K562 (cell line): ENCODE results near the gene MYPN. TPM values are rescaled to one million over a fixed set of nuclear protein-coding genes. Genes with fewer than 3 reads are reported as not detected.

Experiments
- ATAC-seq: fragments of 200-7000 bp; cut with Tn5 transposase; 3 replicates; pipeline ENCODE4 v1.9.1; 2020; ENCODE audit warnings: moderate library complexity
- BruUV-seq: library from RNA; stranded (reverse); fragments of 400-500 nt; replicated peaks from 2 replicates; lab custom pipeline; 2021; lab: Mats Ljungman, UMichigan
- CTCF ChIA-PET: fragments of 300-600 bp; formaldehyde crosslinking; extraction: SDS; loops from one replicate; lab custom pipeline; 2021; ENCODE audit warnings: low intra/inter-chr PET ratio; lab: Yijun Ruan, JAX
- POLR2A ChIA-PET: fragments of 300-600, 350-650 bp; sonication (Branson Sonifier 250); formaldehyde crosslinking; extraction: SDS; loops from one replicate; lab custom pipeline; 2021; ENCODE audit warnings: antibody characterized with exemption, inconsistent platforms; lab: Yijun Ruan, JAX
- DNase-seq, 4 experiments: peaks; one replicate each; pipeline versions ENCODE4 v3.0.0 to v3.0.0-alpha.2; 2011 to 2018; ENCODE audit warnings: low spot score in 3 of 4, mixed read lengths in 3 of 4; ENCODE audit errors: extremely low read depth in 1 of 4
- FAIRE-seq: peaks from 2 replicates; lab custom pipeline; 2011; peaks lifted over from hg19 to GRCh38; lab: Jason Lieb, UNC
- H2AFZ ChIP-seq: 2 replicates; pipeline ENCODE4 v1.6.0; 2011; ENCODE audit warnings: low read depth, low read length, control low read depth, inconsistent platforms
- H3K27ac ChIP-seq: fragments of 200-600 bp; 3 replicates; pipeline ENCODE4 v1.8.0; 2011; ENCODE audit warnings: low read depth, mild to moderate bottlenecking, control low read depth, inconsistent platforms, low read length, moderate library complexity, mixed read lengths; ENCODE audit errors: extremely low read depth
- H3K27me3 ChIP-seq, 2 experiments: fragments of 300-600 bp in 1 of 2; 2 replicates in 1 of 2; 3 replicates in 1 of 2; pipeline versions ENCODE4 v1.6.0 to v1.8.0; 2011; ENCODE audit warnings: inconsistent platforms in 2 of 2, low read length in 2 of 2, mild to moderate bottlenecking in 1 of 2, mixed read lengths in 1 of 2, moderate library complexity in 1 of 2; ENCODE audit not compliant: control insufficient read depth in 2 of 2, insufficient read depth in 2 of 2
- H3K36me3 ChIP-seq: fragments of 300-600 bp; 3 replicates; pipeline ENCODE4 v1.8.0; 2011; ENCODE audit warnings: mild to moderate bottlenecking, low read length, inconsistent platforms; ENCODE audit not compliant: control insufficient read depth, insufficient read depth
- H3K4me1 ChIP-seq, 2 experiments: fragments of 200-600 bp in 1 of 2; replicated peaks in 1 of 2; 2 replicates in 1 of 2; 3 replicates in 1 of 2; pipeline versions ENCODE4 v1.5.1 to v1.8.0; 2011; ENCODE audit warnings: inconsistent platforms in 2 of 2, low read length in 2 of 2, mild to moderate bottlenecking in 1 of 2, mixed read lengths in 1 of 2, moderate library complexity in 1 of 2; ENCODE audit not compliant: control insufficient read depth in 2 of 2, insufficient read depth in 2 of 2
- H3K4me2 ChIP-seq: 2 replicates; pipeline ENCODE4 v1.6.1; 2011; ENCODE audit warnings: low read length, control low read depth, inconsistent platforms, mixed read lengths; ENCODE audit not compliant: insufficient read depth
- H3K4me3 ChIP-seq: fragments of 200-600 bp; sonication (generic), shearing (Covaris generic); 2 replicates; pipeline ENCODE4 v1.5.1; 2016; ENCODE audit warnings: control low read depth, inconsistent platforms
- H3K79me2 ChIP-seq: fragments of 200-600 bp; 3 replicates; pipeline ENCODE4 v1.8.0; 2011; ENCODE audit warnings: low read length, inconsistent platforms; ENCODE audit not compliant: control insufficient read depth, insufficient read depth
- H3K9ac ChIP-seq, 2 experiments: 2 replicates each; pipeline versions ENCODE4 v1.6.0 to v1.6.1; 2011; ENCODE audit warnings: low read depth in 2 of 2, low read length in 2 of 2, control low read depth in 1 of 2, inconsistent platforms in 1 of 2, mild to moderate bottlenecking in 1 of 2, mixed read lengths in 1 of 2; ENCODE audit not compliant: insufficient read depth in 1 of 2
- H3K9me1 ChIP-seq: one replicate; pipeline ENCODE4 v1.6.0; 2011; ENCODE audit warnings: inconsistent platforms, mild to moderate bottlenecking, low read length, moderate library complexity; ENCODE audit not compliant: control insufficient read depth, insufficient read depth
- H3K9me3 ChIP-seq: replicated peaks from 2 replicates; pipeline ENCODE4 v1.5.1; 2011; ENCODE audit warnings: low read depth, low read length, inconsistent platforms; ENCODE audit not compliant: control insufficient read depth, insufficient read depth
- H4K20me1 ChIP-seq: replicated peaks from 2 replicates; pipeline ENCODE4 v1.6.1; 2011; ENCODE audit warnings: low read length, inconsistent platforms, mixed read lengths; ENCODE audit not compliant: control insufficient read depth, insufficient read depth
- BMI1 ChIP-seq: fragments of 150-350 bp; IDR thresholded peaks from 2 replicates; pipeline ENCODE4 v1.6.1; 2014; ENCODE audit warnings: low read length
- CBX8 ChIP-seq: fragments of 200-600 bp; sonication (generic); IDR thresholded peaks from 2 replicates; pipeline ENCODE4 v1.6.1; 2012; ENCODE audit warnings: borderline replicate concordance, mixed run types, low read depth, mild to moderate bottlenecking, moderate library complexity, mixed read lengths, low read length, control low read depth, inconsistent platforms; ENCODE audit not compliant: poor library complexity, severe bottlenecking; ENCODE audit errors: extremely low read depth
- GABPB1 ChIP-seq: sonication (generic); formaldehyde crosslinking; IDR thresholded peaks from 2 replicates; pipeline ENCODE4 v1.8.0; 2022; ENCODE audit warnings: mild to moderate bottlenecking, missing genetic modification reagents
- HBP1 ChIP-seq: fragments of 450-650 bp; formaldehyde crosslinking; IDR thresholded peaks from 2 replicates; pipeline ENCODE4 v1.4.0; 2022; ENCODE audit warnings: missing genetic modification characterization
- NFE2 ChIP-seq: IDR thresholded peaks from 2 replicates; pipeline ENCODE4 v1.6.1; 2014; ENCODE audit warnings: antibody characterized with exemption, low read depth
- ZKSCAN3 ChIP-seq: fragments of 250-450 bp; sonication (Bioruptor Pico); IDR thresholded peaks from 2 replicates; pipeline ENCODE4 v1.4.0; 2020
- WGBS: fragments of 100-300 bp; shearing (Covaris generic); methylation state at CpG from one replicate; pipeline ENCODE4 v1.1.6; 2016; ENCODE audit warnings: low coverage, mixed read lengths; ENCODE audit not compliant: insufficient coverage; ENCODE audit errors: missing lambda C conversion rate; 5-methylcytosine and 5-hydroxymethylcytosine counted together
- in situ Hi-C: fragments of 300-500 bp; cut with MboI; formaldehyde crosslinking; loops from 4 replicates; pipeline ENCODE4 v1.15.0; 2018; ENCODE audit warnings: inconsistent platforms, mixed read lengths
- intact Hi-C: fragments of 100-400 bp; cut with micrococcal nuclease; formaldehyde crosslinking; loops from 2 replicates; pipeline ENCODE4 v1.14.2; 2022
- polyA plus RNA-seq, 8 experiments: library from polyadenylated mRNA; depleted of rRNA in 4 of 8; stranded (reverse) in 5 of 8; unstranded in 3 of 8; fragments of >200 nt; fragmentation: Nextera tagmentation in 2 of 8; fragmentation: Illumina TruSeq in 1 of 8; extraction: Ambion mirVana in 2 of 8; extraction: Trizol in 1 of 8; gene quantifications; 2 replicates each; pipeline versions ENCODE4 v1.2.1 to v1.2.3, GENCODE V29; 2011 to 2014; ENCODE audit warnings: inconsistent platforms in 1 of 8, missing spikeins in 1 of 8
- total RNA-seq, 7 experiments: library from RNA; depleted of rRNA in 6 of 7; stranded (reverse); fragments of >200 nt in 6 of 7; fragmentation: Illumina TruSeq in 2 of 7; extraction: Trizol in 2 of 7; gene quantifications; 2 replicates each; pipeline versions ENCODE4 v1.2.1 to v1.2.3, GENCODE V29; 2011 to 2021; ENCODE audit warnings: low replicate concordance in 1 of 7

Gene MYPN
- total and polyA plus RNA-seq, 9 of the 15 experiments (the other 6 are each of a cell fraction or from before 2014, with no cell fraction given), result not detected

DNA sequence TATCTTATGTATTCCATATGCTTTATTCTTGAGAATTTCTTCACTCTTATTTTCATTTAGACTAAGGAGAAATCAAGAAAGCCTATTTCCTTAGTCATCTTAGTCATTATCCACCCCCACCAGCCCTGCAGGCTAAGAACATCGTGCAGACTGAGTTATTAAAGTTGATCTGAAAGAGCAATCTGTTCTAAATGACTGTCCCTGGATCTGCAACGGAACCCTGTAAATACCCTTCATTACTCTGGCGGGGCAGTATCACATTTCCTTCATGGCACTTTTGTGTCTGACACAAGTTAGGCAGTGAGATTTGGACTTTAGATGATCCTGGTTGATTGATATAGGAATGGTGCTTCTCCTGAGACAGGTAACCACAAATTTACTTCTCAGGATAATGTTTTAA is 3.5 kb upstream of the MYPN start:
- no peaks in the 10 kb centered on the region for H4K20me1 ChIP-seq
- no peaks in the 10 kb centered on the region for H3K79me2 ChIP-seq
- H2AFZ ChIP-seq, result no peak overlapping the region
- POLR2A ChIA-PET, result no interaction called here
- no peaks in the 10 kb centered on the region for H3K9me1 ChIP-seq
- intact Hi-C loops, result no loop called here
- DNase-seq, result no peak
- H3K4me2 ChIP-seq, result no peak overlapping the region
- no peaks in the 10 kb centered on the region for H3K4me1 ChIP-seq
- no peak overlapping the region for H3K9ac ChIP-seq
- H3K27me3 ChIP-seq, result peaks cover 13 to 24% of the 10 kb centered on the region in 2 experiments; a peak in 4 of 5 replicates
- H3K27ac ChIP-seq, result no peak overlapping the region
- BruUV-seq, result no TSS peak
- peak; percentile 33; the same call in 1 of the 2 replicates for TF ChIP-seq NFE2
- peak; percentile 19; the same call in 1 of the 2 replicates for TF ChIP-seq BMI1
- TF ChIP-seq HBP1 (CRISPR knock-in tag), result no peak
- FAIRE-seq, result no peak
- peak; percentile 35 for ATAC-seq
- no peak overlapping the region for H3K4me3 ChIP-seq
- in situ Hi-C loops, result no loop called here
- CTCF ChIA-PET, result no interaction called here
- H3K9me3 ChIP-seq, result no peaks in the 10 kb centered on the region
- WGBS, result 1% methylated on average over 3 of the region's 3 CpGs
- no peaks in the 10 kb centered on the region for H3K36me3 ChIP-seq

- Histone ChIP-seq H3K27ac (no peak overlapping the region), H3K27me3 (peaks cover 13 to 24% of the 10 kb centered on the region in 2 experiments; a peak in 4 of 5 replicates), H3K9ac (no peak overlapping the region), H2AFZ (no peak overlapping the region), H3K79me2 (no peaks in the 10 kb centered on the region), H3K4me2 (no peak overlapping the region), H3K4me1 (no peaks in the 10 kb centered on the region), H3K9me3 (no peaks in the 10 kb centered on the region), H4K20me1 (no peaks in the 10 kb centered on the region), H3K9me1 (no peaks in the 10 kb centered on the region), H3K36me3 (no peaks in the 10 kb centered on the region), H3K4me3 (no peak overlapping the region)
- CTCF ChIA-PET, result interaction anchor here (0.6 kb wide), 1 partner anchor 329 kb away, joined by 3 read pairs; no protein-coding TSS in a partner anchor
- in situ Hi-C loops, result no loop called here
- DNase-seq, result no peak
- ATAC-seq, result no peak
- no peak for TF ChIP-seq GABPB1 (CRISPR knock-in tag)
- no peak for TF ChIP-seq ZKSCAN3 (CRISPR knock-in tag)
- peak; percentile 60 for TF ChIP-seq CBX8
- intact Hi-C loops, result no loop called here
- BruUV-seq, result no TSS peak
- no peak for FAIRE-seq
- 0% methylated on average over 3 of the region's 3 CpGs for WGBS
- POLR2A ChIA-PET, result no interaction called here
Measured at GRCh38 chr10:68106656-68107055, 2.6 kb upstream of the MYPN start.
